Esophagus (tissue), 2 donors: ENCODE measurements around the gene KRT85. TPM values are rescaled to one million over a fixed set of nuclear protein-coding genes. Genes with fewer than 3 reads are reported as not detected.

ENCODE experiments used
- H3K27ac ChIP-seq, 2 donors: one replicate each; pipeline ENCODE4 v1.5.1; 2013; ENCODE audit warnings: low read depth in 2 of 2, mild to moderate bottlenecking in 2 of 2, inconsistent platforms in 1 of 2, low read length in 1 of 2, moderate library complexity in 1 of 2
- H3K27me3 ChIP-seq, 2 donors: one replicate each; pipeline ENCODE4 v1.6.1; 2013; ENCODE audit warnings: low read length in 2 of 2, control low read depth in 1 of 2, mild to moderate bottlenecking in 1 of 2; ENCODE audit not compliant: insufficient read depth in 2 of 2, control insufficient read depth in 1 of 2
- H3K36me3 ChIP-seq, 2 donors: one replicate each; pipeline ENCODE4 v1.6.1; 2013; ENCODE audit warnings: low read length in 1 of 2; ENCODE audit not compliant: control insufficient read depth in 2 of 2, insufficient read depth in 2 of 2
- H3K4me1 ChIP-seq, 2 donors: one replicate each; pipeline ENCODE4 v1.6.1; 2013; ENCODE audit warnings: low read length in 1 of 2; ENCODE audit not compliant: control insufficient read depth in 2 of 2, insufficient read depth in 2 of 2
- H3K4me3 ChIP-seq, 2 donors: one replicate each; pipeline ENCODE4 v1.5.1; 2013; ENCODE audit warnings: low read length in 2 of 2, mild to moderate bottlenecking in 2 of 2, low read depth in 1 of 2, moderate library complexity in 1 of 2
- H3K9me3 ChIP-seq, 2 donors: one replicate each; pipeline ENCODE4 v1.6.1; 2013; ENCODE audit warnings: mild to moderate bottlenecking in 2 of 2, low read depth in 1 of 2, low read length in 1 of 2, moderate library complexity in 1 of 2; ENCODE audit not compliant: control insufficient read depth in 2 of 2, insufficient read depth in 1 of 2
- WGBS, 2 donors: extraction: QIAGEN DNeasy Blood & Tissue Kit; methylation state at CpG; one replicate each; pipeline ENCODE4 v1.1.7; 2013; 5-methylcytosine and 5-hydroxymethylcytosine counted together
- polyA plus RNA-seq, 2 donors: library from polyadenylated mRNA; stranded (reverse); fragments of 200-250 nt; gene quantifications; one replicate each; pipeline ENCODE4 v1.2.3, GENCODE V29; 2013
- donor health status: healthy with polysubstance abuse.
- donor health status: Bipolar disorder and iron deficiency.

KRT85 gene
- polyA plus RNA-seq, 2 donors: not detected

DNA sequence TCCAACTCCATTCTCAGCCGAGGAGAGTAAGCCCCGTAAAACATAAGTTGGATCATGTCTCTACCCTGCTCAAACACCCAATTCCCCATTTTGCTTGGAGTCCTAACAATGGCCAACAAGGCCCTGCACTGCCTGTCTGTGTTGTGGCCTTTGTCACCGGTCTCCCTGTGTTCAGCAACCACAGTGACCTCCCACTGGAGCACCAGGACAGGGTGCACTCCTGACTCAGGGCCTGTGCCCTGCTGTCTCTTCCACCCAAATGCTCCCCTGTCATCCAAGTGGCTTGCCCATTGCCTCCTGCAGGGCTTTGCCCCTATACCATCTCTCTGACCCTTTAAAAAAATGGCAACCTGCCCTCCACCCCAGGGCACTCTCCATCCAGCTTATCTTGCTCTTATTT is 4.4 kb upstream of the KRT85 start:
- peak overlapping the region in 1 of 2 donors; percentile 45 for H3K27ac ChIP-seq
- peaks cover 3% of the 10 kb centered on the region in 2 donors for H3K4me1 ChIP-seq
- no peaks in the 10 kb centered on the region for H3K27me3 ChIP-seq
- no peak overlapping the region for H3K4me3 ChIP-seq
- H3K36me3 ChIP-seq: no peaks in the 10 kb centered on the region
- WGBS, 2 donors: 41 to 56% methylated on average over 3 of the region's 3 CpGs
- no peaks in the 10 kb centered on the region for H3K9me3 ChIP-seq

DNA sequence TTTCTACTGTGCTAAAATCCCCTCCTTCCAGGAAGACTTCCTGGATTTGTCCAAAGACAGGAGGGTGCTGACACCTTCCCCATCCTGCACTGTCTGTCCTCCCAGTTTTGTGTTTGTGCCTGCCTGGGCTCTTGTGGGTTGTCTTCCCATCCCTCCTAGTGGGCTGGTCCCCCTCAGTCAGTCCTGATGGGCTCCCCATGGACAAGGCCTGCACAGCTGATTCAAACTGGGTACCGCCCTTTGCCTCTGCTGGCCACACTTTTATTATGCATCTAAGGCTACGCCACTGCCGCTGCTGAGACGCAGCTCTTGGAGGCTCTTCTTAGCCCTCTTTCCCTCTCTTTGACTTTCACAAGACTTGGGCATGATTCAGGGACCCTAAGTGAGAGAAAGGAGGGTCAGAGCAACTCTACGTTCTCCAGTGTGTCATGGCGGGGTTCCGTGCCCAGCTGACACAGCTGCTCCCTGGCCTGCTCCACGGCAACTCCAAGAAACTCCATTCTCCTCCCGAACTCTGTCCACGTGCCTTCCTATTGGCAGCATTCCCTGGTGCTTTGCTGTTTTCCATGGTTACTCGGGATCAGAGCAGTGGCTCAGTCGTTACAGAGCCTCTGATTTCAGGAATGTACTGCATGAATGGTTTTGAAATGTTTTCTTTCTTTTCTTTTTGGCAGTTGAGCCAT is 3.8 kb upstream of the KRT85 start:
- no peaks in the 10 kb centered on the region for H3K27me3 ChIP-seq
- peaks cover 3% of the 10 kb centered on the region in 2 donors for H3K4me1 ChIP-seq
- H3K4me3 ChIP-seq: no peak overlapping the region
- no peaks in the 10 kb centered on the region for H3K36me3 ChIP-seq
- no peaks in the 10 kb centered on the region for H3K9me3 ChIP-seq
- H3K27ac ChIP-seq: peak overlapping the region; percentile 26 to 61
- 44 to 61% methylated on average over 12 of the region's 12 CpGs for WGBS, 2 donors

DNA sequence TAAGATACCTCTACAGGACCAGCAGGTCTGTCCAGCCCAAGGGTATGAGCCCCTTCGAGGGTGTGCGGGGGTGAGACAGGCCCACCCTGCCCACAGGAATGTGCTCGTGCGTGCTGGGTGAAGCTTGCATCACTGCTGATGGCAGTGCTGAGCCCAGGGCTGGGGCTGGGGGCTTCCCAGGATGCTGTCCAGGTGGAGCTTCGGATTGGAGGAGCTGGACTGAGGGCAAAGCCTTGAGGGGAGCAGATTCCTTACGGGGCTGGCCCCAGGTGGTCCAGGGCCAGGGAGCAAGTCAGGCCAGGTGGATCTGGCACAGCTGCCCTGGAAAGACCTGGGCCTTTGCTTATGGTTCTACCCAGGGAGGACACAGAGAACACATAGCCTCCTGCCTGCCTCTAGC is 2.5 kb upstream of the KRT85 start:
- Histone ChIP-seq H3K9me3 (no peaks in the 10 kb centered on the region), H3K27me3 (no peaks in the 10 kb centered on the region), H3K4me1 (peaks cover 3% of the 10 kb centered on the region in 2 donors), H3K27ac (no peak overlapping the region), H3K36me3 (no peaks in the 10 kb centered on the region), H3K4me3 (no peak overlapping the region)
- 74 to 75% methylated on average over 6 of the region's 6 CpGs for WGBS, 2 donors

DNA sequence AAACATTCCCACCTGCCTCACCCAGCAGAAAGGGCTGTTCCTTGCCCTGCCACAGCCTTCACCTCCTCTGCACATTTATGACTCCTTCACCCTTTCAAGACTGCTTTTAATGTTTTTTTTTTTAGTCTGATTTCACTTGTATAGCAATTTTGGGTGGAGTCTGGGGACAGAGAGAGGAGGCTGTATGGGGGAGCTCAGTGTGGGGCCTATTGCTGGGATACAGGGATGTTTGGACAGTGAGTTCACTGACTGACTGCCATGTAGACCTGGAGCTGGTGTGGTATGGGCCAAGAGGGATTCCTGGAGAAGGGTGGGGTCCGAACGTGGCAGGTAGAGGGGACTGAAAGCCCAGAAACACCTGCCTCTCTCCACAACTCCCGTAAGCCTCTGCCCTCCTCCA is 1.9 kb upstream of the KRT85 start:
- H3K27ac ChIP-seq: no peak overlapping the region
- 49 to 60% methylated on average over 3 of the region's 3 CpGs for WGBS, 2 donors
- no peaks in the 10 kb centered on the region for H3K36me3 ChIP-seq
- H3K9me3 ChIP-seq: no peaks in the 10 kb centered on the region
- H3K27me3 ChIP-seq: no peaks in the 10 kb centered on the region
- no peak overlapping the region for H3K4me3 ChIP-seq
- peaks cover 3% of the 10 kb centered on the region in 2 donors for H3K4me1 ChIP-seq

DNA sequence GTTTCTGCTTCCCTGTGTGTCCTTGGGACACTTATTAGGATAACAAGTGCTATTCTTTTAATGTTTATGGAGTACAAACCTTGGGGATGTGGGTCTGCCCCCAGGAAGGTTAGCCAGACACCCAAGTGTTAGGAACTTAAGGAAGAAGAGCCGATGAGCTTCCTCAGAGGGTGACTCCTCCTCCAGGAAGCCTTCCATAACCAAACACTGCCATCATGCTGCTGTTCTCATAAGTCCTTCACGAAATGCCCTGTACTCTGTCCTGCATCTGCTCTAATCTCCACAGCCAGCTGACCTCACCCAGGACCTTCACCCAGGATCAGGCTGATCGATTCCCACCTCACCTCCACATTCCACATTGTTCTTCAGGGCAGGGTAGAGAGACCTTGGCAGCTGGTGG is 1.2 kb upstream of the KRT85 start:
- no peaks in the 10 kb centered on the region for H3K27me3 ChIP-seq
- no peak overlapping the region for H3K4me3 ChIP-seq
- peaks cover 3% of the 10 kb centered on the region in 2 donors for H3K4me1 ChIP-seq
- no peaks in the 10 kb centered on the region for H3K36me3 ChIP-seq
- H3K9me3 ChIP-seq: no peaks in the 10 kb centered on the region
- 68 to 73% methylated on average over 3 of the region's 3 CpGs for WGBS, 2 donors
- H3K27ac ChIP-seq: no peak overlapping the region

DNA sequence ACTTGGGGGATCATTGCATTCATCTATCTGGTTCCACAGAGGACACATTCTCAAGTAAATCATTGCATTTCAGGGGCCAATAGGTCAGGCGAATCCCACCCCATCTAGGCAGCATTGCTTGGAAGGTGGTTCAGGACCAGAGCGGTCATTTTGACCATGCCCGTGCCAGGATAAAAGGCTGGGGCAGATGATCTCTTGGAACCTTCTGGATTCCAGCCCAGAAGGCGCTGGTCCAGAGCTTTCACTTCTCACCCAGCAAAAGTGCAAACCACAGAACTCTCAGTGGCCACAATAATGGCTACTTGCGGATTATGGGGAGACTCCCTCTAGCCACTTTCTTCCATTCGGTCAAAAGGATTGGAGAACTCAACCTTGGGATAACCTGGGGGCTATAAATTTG is 595 bp upstream of the KRT85 start:
- peaks cover 3% of the 10 kb centered on the region in 2 donors for H3K4me1 ChIP-seq
- no peak overlapping the region for H3K4me3 ChIP-seq
- H3K27me3 ChIP-seq: no peaks in the 10 kb centered on the region
- 84 to 90% methylated on average over 6 of the region's 6 CpGs for WGBS, 2 donors
- no peaks in the 10 kb centered on the region for H3K9me3 ChIP-seq
- no peak overlapping the region for H3K27ac ChIP-seq
- no peaks in the 10 kb centered on the region for H3K36me3 ChIP-seq

DNA sequence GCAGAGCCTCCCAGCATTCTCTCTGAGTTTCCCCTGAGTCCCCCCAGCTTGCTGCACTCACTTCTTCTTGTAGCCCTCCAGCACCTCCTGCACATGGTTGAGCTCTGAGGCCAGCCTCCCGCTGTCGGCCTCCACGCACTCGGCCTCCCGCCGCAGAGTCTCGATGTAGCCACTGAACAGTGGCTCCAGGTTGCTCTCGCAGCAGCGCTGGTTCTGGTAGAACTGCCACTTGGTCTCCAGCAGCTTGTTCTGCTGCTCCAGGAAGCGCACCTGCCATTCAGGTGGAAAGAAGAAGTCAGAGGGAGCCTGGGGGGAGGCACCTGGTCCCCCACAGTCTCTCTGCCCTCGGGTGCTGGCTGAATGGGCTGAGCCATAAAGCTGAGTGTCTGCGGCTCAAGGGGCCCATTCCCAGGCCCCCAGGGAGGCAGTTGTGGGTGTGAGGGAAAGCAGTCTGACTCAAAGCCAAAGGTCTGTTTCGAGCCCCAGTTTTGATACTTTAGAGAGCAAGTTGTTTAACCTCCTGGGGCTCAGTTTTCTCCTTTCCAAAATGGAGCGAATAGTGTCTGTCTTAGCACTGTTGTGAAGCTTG is 2.3 kb downstream of the KRT85 start:
- H3K4me1 ChIP-seq: peaks cover 0 to 3% of the 10 kb centered on the region in 2 donors
- no peaks in the 10 kb centered on the region for H3K27me3 ChIP-seq
- no peaks in the 10 kb centered on the region for H3K36me3 ChIP-seq
- no peaks in the 10 kb centered on the region for H3K9me3 ChIP-seq
- no peak overlapping the region for H3K4me3 ChIP-seq
- no peak overlapping the region for H3K27ac ChIP-seq
- 82 to 83% methylated on average over 14 of the region's 14 CpGs for WGBS, 2 donors

DNA sequence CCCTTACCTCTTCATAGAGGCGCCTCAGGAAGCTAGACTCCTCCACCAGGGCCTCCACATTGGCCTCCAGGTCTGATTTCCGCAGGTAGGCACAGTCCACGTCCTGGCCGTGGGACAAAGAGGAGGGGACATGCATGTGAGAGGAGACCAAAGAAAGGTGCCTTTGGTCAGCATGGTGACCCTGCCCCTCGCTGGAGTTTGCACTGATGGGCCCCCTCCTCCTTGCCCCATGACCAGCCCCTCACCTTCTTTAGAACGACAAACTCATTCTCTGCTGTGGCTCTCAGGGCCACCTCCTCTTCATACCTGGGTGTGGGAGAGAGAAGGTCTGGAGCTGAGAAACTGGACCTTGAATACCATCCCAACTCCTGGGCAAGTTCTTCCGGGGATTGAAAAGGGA is 3.2 kb downstream of the KRT85 start:
- WGBS, 2 donors: 82 to 85% methylated on average over 7 of the region's 7 CpGs
- H3K27me3 ChIP-seq: no peaks in the 10 kb centered on the region
- H3K36me3 ChIP-seq: no peaks in the 10 kb centered on the region
- no peak overlapping the region for H3K27ac ChIP-seq
- H3K9me3 ChIP-seq: no peaks in the 10 kb centered on the region
- peaks cover 0 to 3% of the 10 kb centered on the region in 2 donors for H3K4me1 ChIP-seq
- no peak overlapping the region for H3K4me3 ChIP-seq

DNA sequence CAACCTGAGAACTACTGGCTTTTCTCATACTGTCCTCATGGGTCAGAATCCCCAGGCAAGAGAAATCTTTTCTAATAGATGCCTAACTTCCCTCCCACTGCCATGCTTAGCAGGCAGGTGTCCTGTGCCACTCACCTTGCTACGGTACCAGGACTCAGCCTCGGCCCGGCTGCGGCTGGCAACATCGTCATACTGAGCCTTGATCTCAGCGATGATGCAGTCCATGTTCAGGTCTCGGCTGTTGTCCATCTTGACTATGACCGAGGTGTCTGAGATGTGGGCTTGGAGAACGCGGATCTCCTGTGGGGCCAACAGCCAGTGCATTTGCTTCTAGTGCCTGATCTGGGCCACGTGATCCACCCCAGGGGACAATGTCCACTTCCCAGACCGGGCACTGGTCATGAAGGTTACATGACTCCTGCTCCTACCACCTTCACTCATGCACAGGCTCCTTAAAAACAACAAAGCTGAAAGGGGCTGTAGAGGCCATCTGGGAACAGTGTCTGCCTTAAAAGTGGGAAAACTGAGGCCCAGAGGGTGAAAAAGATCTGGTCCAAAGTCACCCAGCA is 4.1 kb downstream of the KRT85 start:
- Histone ChIP-seq H3K27ac (no peak overlapping the region), H3K4me3 (no peak overlapping the region), H3K36me3 (no peaks in the 10 kb centered on the region), H3K27me3 (no peaks in the 10 kb centered on the region), H3K4me1 (peaks cover 0 to 3% of the 10 kb centered on the region in 2 donors), H3K9me3 (no peaks in the 10 kb centered on the region)
- WGBS, 2 donors: 93 to 95% methylated on average over 12 of the region's 12 CpGs
